KMS-11 (cell line): ENCODE data around the gene GNA15.

Experiments
- H2AFZ ChIP-seq: fragments of 200-600 bp; sonication (generic); 2 replicates; pipeline ENCODE4 v1.6.1; 2016; ENCODE audit warnings: antibody characterized with exemption, mixed run types, low read depth
- H3K27ac ChIP-seq: fragments of 200-600 bp; sonication (generic); 2 replicates; pipeline ENCODE4 v1.6.1; 2016; ENCODE audit warnings: mild to moderate bottlenecking, mixed run types
- H3K27me3 ChIP-seq: fragments of 200-600 bp; sonication (generic); 2 replicates; pipeline ENCODE4 v1.6.1; 2017; ENCODE audit warnings: mild to moderate bottlenecking, low read depth, mixed run types, moderate library complexity; ENCODE audit not compliant: insufficient read depth
- H3K36me3 ChIP-seq: fragments of 200-600 bp; sonication (generic); 2 replicates; pipeline ENCODE4 v1.6.1; 2017; ENCODE audit warnings: mild to moderate bottlenecking, mixed run types; ENCODE audit not compliant: insufficient read depth
- H3K4me1 ChIP-seq: fragments of 200-600 bp; sonication (generic); 2 replicates; pipeline ENCODE4 v1.6.1; 2016; ENCODE audit warnings: mild to moderate bottlenecking, low read depth, mixed run types; ENCODE audit not compliant: poor library complexity, severe bottlenecking
- H3K4me2 ChIP-seq: fragments of 200-600 bp; sonication (generic); 2 replicates; pipeline ENCODE4 v1.7.0; 2016; ENCODE audit warnings: mild to moderate bottlenecking, mixed run types
- H3K4me3 ChIP-seq: fragments of 200-600 bp; sonication (generic); IDR thresholded peaks from 2 replicates; pipeline ENCODE4 v1.6.1; 2017; ENCODE audit warnings: low read depth, low read length, mixed read lengths; ENCODE audit not compliant: insufficient read depth
- H3K79me2 ChIP-seq: fragments of 200-600 bp; sonication (generic); 2 replicates; pipeline ENCODE4 v1.6.1; 2016; ENCODE audit warnings: low read depth, mixed run types; ENCODE audit not compliant: insufficient read depth
- H3K9ac ChIP-seq: fragments of 200-600 bp; sonication (generic); 2 replicates; pipeline ENCODE4 v1.6.1; 2016; ENCODE audit warnings: mild to moderate bottlenecking, mixed run types
- H4K20me1 ChIP-seq: fragments of 200-600 bp; sonication (generic); 2 replicates; pipeline ENCODE4 v1.6.1; 2016; ENCODE audit warnings: mild to moderate bottlenecking, mixed run types; ENCODE audit not compliant: insufficient read depth
- TF ChIP-seq, protein P1 (sequence below): fragments of 200-600 bp; sonication (generic); conservative IDR thresholded peaks from 2 replicates; pipeline ENCODE4 v1.6.1; 2017; ENCODE audit warnings: low read depth, mild to moderate bottlenecking, antibody characterized with exemption, low read length, moderate library complexity, mixed read lengths

The GNA15 gene

DNA sequence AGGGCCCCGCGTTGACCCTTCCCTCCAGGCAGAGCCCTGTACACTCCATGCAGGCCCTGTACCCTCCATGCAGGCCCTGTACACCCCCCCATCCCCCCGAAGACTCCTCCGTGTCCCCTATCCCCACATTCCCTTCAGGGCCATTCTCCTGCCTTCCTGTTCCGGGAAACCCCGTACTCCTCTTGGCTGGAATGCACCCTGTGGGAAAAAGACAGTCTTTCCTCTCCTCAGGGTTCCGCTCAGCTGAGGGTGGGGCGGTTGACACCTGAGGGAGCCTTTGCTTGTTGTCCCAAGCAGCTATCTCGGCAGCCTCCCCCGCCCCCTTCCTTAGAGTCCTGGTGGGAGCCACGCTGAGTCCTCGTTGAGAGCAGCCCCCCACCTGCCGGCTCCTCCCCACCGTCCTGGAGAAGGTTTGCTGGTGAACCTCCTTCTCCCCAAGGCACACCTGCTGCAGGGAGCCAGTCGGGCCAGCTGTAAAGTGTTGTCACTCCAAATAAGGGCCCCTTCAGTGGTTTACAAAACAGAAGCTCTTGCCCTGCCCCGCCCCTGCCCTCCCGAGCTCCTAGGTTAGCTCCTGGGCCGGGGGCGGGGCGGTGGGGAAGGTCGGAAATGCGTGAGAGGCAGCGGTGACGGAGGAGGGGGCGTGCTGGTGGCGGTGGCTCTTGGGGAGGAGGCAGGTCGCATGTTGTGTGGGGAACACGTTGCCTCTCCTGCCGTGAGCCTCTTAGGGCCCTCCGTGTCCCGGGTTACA is 40.2 kb upstream of the GNA15 start:
- Histone ChIP-seq H3K4me2 (no peak overlapping the region), H3K79me2 (no peaks in the 10 kb centered on the region), H3K4me1 (peaks cover 7% of the 10 kb centered on the region), H4K20me1 (no peaks in the 10 kb centered on the region), H2AFZ (no peak overlapping the region), H3K27ac (no peak overlapping the region), H3K36me3 (no peaks in the 10 kb centered on the region), H3K27me3 (peaks cover 62% of the 10 kb centered on the region; the same call in 1 of the 2 replicates), H3K4me3 (no peak overlapping the region), H3K9ac (no peak overlapping the region)
- TF ChIP-seq, protein P1, sequence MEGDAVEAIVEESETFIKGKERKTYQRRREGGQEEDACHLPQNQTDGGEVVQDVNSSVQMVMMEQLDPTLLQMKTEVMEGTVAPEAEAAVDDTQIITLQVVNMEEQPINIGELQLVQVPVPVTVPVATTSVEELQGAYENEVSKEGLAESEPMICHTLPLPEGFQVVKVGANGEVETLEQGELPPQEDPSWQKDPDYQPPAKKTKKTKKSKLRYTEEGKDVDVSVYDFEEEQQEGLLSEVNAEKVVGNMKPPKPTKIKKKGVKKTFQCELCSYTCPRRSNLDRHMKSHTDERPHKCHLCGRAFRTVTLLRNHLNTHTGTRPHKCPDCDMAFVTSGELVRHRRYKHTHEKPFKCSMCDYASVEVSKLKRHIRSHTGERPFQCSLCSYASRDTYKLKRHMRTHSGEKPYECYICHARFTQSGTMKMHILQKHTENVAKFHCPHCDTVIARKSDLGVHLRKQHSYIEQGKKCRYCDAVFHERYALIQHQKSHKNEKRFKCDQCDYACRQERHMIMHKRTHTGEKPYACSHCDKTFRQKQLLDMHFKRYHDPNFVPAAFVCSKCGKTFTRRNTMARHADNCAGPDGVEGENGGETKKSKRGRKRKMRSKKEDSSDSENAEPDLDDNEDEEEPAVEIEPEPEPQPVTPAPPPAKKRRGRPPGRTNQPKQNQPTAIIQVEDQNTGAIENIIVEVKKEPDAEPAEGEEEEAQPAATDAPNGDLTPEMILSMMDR: no peak

GRCh38 chr19:3096267-3096901 is 39.4 kb upstream of the GNA15 start:
- Histone ChIP-seq H3K27ac (no peak overlapping the region), H2AFZ (no peak overlapping the region), H3K4me2 (no peak overlapping the region), H3K27me3 (peaks cover 57% of the 10 kb centered on the region; the same call in 1 of the 2 replicates), H3K79me2 (no peaks in the 10 kb centered on the region), H3K4me1 (peaks cover 7% of the 10 kb centered on the region), H4K20me1 (no peaks in the 10 kb centered on the region), H3K4me3 (no peak overlapping the region), H3K9ac (no peak overlapping the region), H3K36me3 (no peaks in the 10 kb centered on the region)
- TF ChIP-seq, protein P1: no peak

- Histone ChIP-seq H3K4me3 (no peak overlapping the region), H3K27me3 (peaks cover 55% of the 10 kb centered on the region; the same call in 1 of the 2 replicates), H3K27ac (no peak overlapping the region), H3K4me2 (no peak overlapping the region), H3K79me2 (no peaks in the 10 kb centered on the region), H4K20me1 (no peaks in the 10 kb centered on the region), H3K9ac (no peak overlapping the region), H3K36me3 (no peaks in the 10 kb centered on the region), H3K4me1 (peaks cover 7% of the 10 kb centered on the region), H2AFZ (no peak overlapping the region)
- TF ChIP-seq, protein P1: no peak
Observed at GRCh38 chr19:3096902-3097326, 38.9 kb upstream of the GNA15 start.

DNA sequence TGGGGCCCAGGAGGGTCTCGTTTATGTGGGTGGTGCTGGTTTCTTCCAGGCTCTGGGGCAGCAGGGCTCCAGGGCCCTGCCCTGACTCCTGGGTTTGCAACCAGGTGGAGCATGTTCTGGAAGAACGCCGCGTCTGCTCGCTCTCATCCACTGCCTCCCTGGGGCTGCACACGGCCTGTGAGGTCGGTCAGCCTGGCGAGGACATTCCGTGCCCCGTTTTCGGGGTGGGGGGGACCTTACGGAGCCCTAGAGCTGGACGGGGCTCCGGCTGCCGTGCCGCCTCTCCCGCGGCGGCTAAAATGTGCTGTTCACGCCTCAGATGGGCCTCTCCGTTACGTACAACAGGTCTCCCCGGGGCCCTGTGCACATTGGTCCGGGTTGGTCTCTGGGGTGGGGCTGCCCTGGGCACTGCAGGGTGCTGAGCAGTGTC is 38.4 kb upstream of the GNA15 start:
- Histone ChIP-seq H3K9ac (no peak overlapping the region), H3K4me3 (no peak overlapping the region), H3K4me2 (no peak overlapping the region), H3K27ac (no peak overlapping the region), H3K4me1 (peaks cover 7% of the 10 kb centered on the region), H3K36me3 (no peaks in the 10 kb centered on the region), H2AFZ (no peak overlapping the region), H4K20me1 (no peaks in the 10 kb centered on the region), H3K27me3 (peaks cover 50% of the 10 kb centered on the region; the same call in 1 of the 2 replicates), H3K79me2 (no peaks in the 10 kb centered on the region)
- TF ChIP-seq, protein P1: no peak
